Skeletal muscle cell (primary cell): ENCODE measurements around the gene ZNF485.
"Not testable (repeated sequence)": the region's sequence is repeated elsewhere in the genome, so short reads cannot be mapped to it uniquely, and the experiment has no call there.

Source experiments
- DNase-seq: peaks from one replicate; pipeline ENCODE4 v3.0.0-alpha.2; 2010; ENCODE audit warnings: low read depth
- H3K4me3 ChIP-seq: 2 replicates; pipeline ENCODE4 v1.5.1; 2011; ENCODE audit warnings: low read depth, mild to moderate bottlenecking, control low read depth, low read length, moderate library complexity

The ZNF485 gene

GRCh38 chr10:43599333-43599732, 6.9 kb upstream of the ZNF485 start:
- no peak for DNase-seq
- H3K4me3 ChIP-seq = no peak overlapping the region

GRCh38 chr10:43601576-43601975, 4.7 kb upstream of the ZNF485 start:
- DNase-seq = not testable (repeated sequence)

DNA sequence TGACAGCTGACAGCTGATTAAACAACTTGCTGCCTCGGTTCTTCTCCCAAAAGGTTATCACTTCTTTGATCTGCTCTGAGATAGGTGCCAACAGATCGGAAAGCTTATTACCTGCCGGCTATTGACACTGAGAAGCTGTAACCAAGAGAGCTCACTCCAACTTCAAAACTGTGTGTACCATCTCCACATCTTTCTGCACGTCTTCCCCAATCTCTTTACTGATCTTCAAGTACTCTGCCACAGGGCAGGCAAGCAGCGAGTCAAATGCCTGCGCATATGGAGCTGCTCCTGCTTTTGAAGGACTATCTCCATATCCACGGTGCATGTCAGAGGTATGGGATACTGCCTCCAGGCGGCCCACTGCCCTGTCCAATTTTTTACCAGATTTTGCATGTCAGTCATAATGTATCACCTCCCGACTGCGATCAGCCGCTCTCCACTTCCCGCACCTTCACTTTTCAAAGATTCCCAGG, 352 bp upstream of the ZNF485 start:
- no peak for DNase-seq
- H3K4me3 ChIP-seq = peak overlapping the region; percentile 76

More at GRCh38 chr10:43601576-43601975, 4.7 kb upstream of the ZNF485 start:
- not testable (repeated sequence) for H3K4me3 ChIP-seq

DNA sequence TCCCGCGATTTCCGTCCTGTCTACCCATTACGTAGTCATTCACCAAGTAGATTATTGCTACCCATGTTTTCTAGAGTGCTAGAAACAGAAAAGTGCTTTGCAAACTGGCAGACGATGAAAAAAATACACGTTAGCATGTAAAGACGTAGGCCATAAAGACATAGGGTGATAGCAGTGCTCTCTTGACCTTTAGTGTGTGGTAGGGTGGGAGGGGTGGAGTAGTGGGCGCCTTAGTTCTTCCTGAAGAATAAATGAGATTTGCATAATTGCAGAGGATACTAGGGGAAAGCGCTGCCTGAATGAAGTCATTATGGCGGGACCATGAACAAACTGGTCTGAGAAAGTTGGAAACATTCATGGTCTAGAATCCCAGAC, 948 bp downstream of the ZNF485 start:
- DNase-seq = no peak
- peak overlapping the region; percentile 76 for H3K4me3 ChIP-seq

GRCh38 chr10:43610636-43611035, 4.4 kb downstream of the ZNF485 start:
- H3K4me3 ChIP-seq = no peak overlapping the region
- DNase-seq = peak; percentile 19

DNA sequence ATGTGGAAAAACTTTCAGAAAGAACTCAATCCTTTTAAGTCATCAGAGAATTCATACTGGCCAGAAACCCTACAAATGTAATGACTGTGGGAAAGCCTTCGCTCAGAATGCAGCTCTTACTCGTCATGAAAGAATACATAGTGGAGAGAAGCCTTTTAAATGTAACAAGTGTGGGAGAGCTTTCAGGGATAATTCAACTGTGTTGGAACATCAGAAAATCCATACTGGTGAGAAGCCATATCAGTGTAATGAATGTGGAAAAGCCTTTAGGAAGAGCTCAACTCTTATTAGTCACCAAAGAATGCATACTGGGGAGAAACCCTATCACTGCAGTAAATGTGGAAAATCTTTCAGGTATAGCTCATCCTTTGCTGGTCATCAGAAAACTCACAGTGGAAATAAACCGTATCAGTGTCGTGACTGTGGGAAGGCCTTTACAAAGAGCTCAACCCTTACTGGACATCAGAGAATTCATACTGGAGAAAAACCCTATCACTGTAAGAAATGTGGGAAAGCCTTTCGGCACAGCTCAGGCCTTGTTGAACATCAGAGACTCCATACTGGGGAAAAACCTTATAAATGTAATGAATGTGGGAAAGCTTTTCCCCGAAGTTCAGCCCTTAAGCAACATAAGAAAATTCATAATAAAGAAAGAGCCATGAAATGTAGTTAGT, 10.6 kb downstream of the ZNF485 start:
- DNase-seq = no peak
- H3K4me3 ChIP-seq = no peak overlapping the region

- DNase-seq = no peak
- H3K4me3 ChIP-seq = no peak overlapping the region
Observed at GRCh38 chr10:43619368-43619767, 13.1 kb downstream of the ZNF485 start.

DNA sequence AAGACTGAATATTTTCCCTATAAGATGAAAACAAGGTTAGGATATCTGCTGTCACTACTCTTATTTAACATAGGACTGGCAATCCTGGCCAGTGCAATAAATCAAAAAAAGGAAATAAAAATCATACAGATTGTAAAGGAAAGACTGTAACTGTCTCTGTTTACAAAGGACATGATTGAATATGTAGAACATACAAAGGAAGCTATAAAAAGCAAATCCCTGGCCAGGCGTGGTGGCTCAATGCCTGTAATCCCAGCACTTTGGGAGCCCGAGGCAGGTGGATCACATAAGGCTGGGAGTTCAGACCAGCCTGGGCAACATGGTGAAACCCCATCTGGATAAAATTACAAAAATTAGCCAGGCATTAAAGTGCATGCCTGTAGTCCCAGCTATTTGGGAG, 15.8 kb downstream of the ZNF485 start:
- no peak for DNase-seq
- no peak overlapping the region for H3K4me3 ChIP-seq

GRCh38 chr10:43623351-43623750, 17.1 kb downstream of the ZNF485 start:
- DNase-seq = no peak
- peak overlapping the region; percentile 5 for H3K4me3 ChIP-seq

- H3K4me3 ChIP-seq = no peak overlapping the region
- no peak for DNase-seq
Observed at GRCh38 chr10:43627942-43628341, 21.7 kb downstream of the ZNF485 start.

GRCh38 chr10:43628956-43629355, 22.7 kb downstream of the ZNF485 start:
- no peak overlapping the region for H3K4me3 ChIP-seq
- no peak for DNase-seq

DNA sequence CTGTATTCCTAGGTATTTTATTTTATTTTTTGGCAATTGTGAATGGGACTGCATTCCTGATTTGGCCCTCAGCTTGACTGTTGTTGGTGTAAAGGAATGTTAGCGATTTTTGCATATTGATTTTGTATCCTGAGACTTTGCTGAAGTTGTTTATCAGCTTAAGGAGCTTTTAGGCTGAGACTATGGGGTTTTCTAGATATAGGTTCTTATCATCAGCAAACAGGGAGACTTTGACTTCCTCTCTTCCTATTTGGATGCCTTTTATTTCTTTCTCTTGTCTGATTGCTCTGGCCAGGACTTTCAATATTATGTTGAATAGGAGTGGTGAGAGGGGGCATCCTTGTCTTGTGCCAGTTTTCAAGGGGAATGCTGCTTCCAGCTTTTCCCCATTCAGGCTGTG, 29.6 kb downstream of the ZNF485 start:
- not testable (repeated sequence) for DNase-seq, H3K4me3 ChIP-seq

GRCh38 chr10:43640603-43641002, 34.4 kb downstream of the ZNF485 start:
- DNase-seq = no peak

GRCh38 chr10:43644252-43644651, 38.0 kb downstream of the ZNF485 start:
- no peak for DNase-seq
- H3K4me3 ChIP-seq = no peak overlapping the region

More at GRCh38 chr10:43640603-43641002, 34.4 kb downstream of the ZNF485 start:
- H3K4me3 ChIP-seq = no peak overlapping the region

DNA sequence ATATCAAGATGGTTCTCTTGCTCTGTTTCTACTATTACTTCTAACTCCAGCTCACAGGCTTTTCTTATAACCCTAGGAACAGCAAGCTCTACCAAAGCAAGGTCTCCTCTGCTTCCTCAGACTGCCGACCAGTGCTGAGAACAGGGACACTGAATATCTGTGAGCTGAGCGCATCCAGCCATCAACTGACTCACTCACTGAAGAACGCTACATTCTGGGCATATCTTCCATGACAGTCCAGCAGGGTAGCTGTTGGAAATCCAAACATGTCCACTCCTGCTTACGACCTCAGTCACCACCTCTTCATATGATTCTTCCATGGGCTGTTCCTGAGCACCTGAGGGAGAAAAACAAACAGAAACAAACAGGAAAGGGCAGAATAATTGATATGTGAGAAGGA, 39.6 kb downstream of the ZNF485 start:
- H3K4me3 ChIP-seq = no peak overlapping the region
- no peak for DNase-seq

DNA sequence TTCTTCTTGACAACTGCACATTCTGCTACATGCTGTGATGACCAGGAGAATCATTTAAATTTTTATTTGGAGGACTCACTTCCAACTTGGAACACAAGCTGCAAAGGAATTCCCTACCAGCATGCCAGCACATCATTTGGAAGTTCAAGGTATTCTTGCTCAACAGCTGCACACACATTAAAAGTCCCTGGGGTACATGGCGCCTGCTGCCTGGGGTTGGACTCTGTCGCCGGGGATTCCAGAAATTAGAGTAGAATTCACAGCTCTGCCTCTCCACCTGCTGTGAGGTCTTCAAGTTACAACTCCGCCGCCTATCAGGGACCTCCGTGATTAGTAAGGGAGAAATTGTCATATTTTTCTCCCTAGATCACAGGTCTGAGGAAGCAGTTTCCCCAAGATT, 41.3 kb downstream of the ZNF485 start:
- H3K4me3 ChIP-seq = peak overlapping the region; percentile 69
- DNase-seq = peak; percentile 13

DNA sequence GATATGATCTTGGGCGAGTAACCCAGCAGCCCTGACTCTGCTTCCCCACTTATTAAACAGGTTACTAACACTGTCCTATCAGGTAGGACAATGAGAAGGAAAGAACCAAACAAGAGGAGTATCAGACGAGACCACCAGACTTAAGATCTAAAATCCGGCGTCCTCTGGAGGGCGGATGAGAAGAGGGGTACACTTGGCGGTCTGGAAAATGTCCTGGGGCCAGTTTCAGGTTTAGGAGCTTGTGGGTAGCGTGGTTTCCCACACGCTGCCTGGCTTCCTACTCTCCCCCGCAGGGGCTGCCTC, 41.8 kb downstream of the ZNF485 start:
- peak overlapping the region; percentile 69 for H3K4me3 ChIP-seq
- DNase-seq = no peak

DNA sequence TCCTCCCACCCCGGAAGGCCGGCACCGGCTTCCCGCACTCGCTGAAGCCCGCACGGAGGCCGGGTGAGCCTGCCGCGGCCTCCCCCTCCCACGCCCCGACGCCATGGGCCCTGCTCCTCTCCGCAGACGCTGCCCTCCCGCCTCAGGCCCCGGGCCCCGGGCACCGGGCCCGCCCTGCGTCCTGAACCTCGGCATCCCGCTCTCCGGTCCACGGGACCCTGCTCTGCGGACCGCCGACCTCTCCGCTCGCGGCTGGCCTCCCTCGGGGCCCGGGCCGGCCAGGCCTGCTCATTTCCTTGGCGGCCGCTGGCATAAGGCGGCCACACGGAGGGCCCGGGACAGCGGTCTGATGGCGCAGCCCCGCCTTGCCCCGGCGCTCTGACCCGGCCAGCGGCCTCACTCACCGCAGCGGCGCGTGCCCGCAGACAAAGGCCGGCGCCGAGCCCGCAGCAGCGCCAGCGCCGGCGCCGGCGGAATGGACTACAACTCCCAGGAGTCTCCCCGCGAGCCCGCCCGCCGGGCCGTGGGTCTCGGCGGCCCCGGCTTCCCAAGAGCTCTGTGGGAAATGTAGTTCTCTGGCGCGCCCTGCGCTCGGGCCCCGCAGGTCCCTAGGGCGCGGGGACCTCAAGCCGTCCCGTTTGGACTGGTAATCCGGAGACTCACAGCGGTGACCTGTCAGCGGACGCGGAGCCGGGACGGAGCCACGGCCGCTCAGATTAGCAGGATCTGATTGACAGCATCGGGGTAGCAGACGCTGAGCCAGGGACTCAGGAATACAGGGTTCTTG, 42.4 kb downstream of the ZNF485 start, which contains the start of gene ZNF32:
ZNF32 (minus strand) TSS at position 484 of the 787 bp plus-strand sequence. CDS start 2,748 bp downstream, outside the sequence.
- DNase-seq = peak; percentile 43
- H3K4me3 ChIP-seq = peak within 1 kb of the TSS; percentile 69

DNA sequence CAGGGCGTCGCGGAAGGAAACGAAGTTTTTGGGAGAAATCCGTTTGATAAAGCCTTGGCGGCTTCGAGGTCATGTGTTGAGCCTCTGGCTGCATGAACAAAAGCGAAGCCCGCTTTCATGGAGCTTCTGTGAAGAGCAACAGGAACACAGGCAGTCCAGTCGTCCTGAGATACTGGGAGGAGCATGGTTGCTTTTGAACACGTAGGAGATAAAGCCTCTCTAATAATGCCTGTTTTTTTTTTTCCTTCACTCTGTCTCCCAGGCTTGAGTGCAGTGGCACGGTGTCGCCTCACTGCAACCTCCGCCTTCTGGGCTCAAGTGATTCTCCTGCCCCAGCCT, 42.9 kb downstream of the ZNF485 start:
- peak overlapping the region; percentile 69 for H3K4me3 ChIP-seq
- DNase-seq = no peak

GRCh38 chr10:43653746-43654145, 47.5 kb downstream of the ZNF485 start:
- no peak overlapping the region for H3K4me3 ChIP-seq
- DNase-seq = peak; percentile 12

DNA sequence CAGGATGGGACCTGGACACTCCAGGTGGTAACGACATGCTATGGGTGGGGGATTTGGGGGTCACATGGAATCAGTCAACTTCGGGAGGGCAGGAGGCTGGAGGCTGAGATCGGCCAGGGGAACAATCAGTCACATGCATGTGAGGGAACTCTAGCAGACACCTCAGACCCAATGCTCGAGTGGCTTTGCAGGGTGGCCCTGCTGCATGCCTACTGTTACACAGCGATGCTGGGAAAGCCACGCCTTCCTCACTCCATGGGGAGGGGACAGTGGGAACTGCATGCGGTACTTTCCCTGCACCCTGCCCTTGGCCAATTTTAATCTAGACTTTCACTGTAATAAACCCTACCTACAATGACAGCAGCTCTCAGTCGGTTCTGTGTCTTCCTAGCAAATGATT, 49.1 kb downstream of the ZNF485 start:
- no peak for DNase-seq
- H3K4me3 ChIP-seq = no peak overlapping the region
